NB4 (cell line): ENCODE results near the gene EP300.
"Not testable (repeated sequence)": the region's sequence is repeated elsewhere in the genome, so short reads cannot be mapped to it uniquely, and the experiment has no call there.

Experiments used
- CTCF ChIP-seq: IDR thresholded peaks from one replicate; pipeline ENCODE4 v1.5.1; 2012; ENCODE audit warnings: low read depth, low read length
- MAX ChIP-seq: IDR thresholded peaks from 2 replicates; pipeline ENCODE4 v1.6.1; 2011; ENCODE audit warnings: low read depth, low read length
- MYC ChIP-seq: IDR thresholded peaks from 2 replicates; pipeline ENCODE4 v1.6.1; 2011; ENCODE audit warnings: low read depth, low read length
- POLR2A ChIP-seq: IDR thresholded peaks from 2 replicates; pipeline ENCODE4 v1.6.1; 2011; ENCODE audit warnings: mild to moderate bottlenecking; ENCODE audit not compliant: insufficient read length; ENCODE audit errors: extremely low read depth

GRCh38 chr22:41066341-41066740, 26.1 kb upstream of the EP300 start:
- TF ChIP-seq CTCF, POLR2A, MYC, MAX: not testable (repeated sequence)
